Right renal cortex interstitium (tissue), 3 donors: ENCODE data around the gene ATP5PD. TPM values are rescaled to one million over a fixed set of nuclear protein-coding genes. Genes with fewer than 3 reads are reported as not detected.
"Not testable (repeated sequence)": the region's sequence is repeated elsewhere in the genome, so short reads cannot be mapped to it uniquely, and the experiment has no call there.

Source experiments
- DNase-seq, 3 donors: peaks; one replicate each; pipeline ENCODE4 v3.0.0-alpha.2; 2013; ENCODE audit warnings: low read depth in 3 of 3, low spot score in 2 of 3
- polyA plus RNA-seq, 3 donors: library from polyadenylated mRNA; unstranded; fragments of 120-200 nt; gene quantifications; one replicate each; pipeline ENCODE4 v1.2.1, GENCODE V29; 2013; ENCODE audit not compliant: insufficient read length in 3 of 3

The ATP5PD gene
- polyA plus RNA-seq, 3 donors, result 344 to 358 (median 352) TPM

GRCh38 chr17:75077496-75078283 lies 30.9 kb upstream of the ATP5PD start:
- DNase-seq, result no peak

GRCh38 chr17:75077072-75077495 lies 30.3 kb upstream of the ATP5PD start:
- DNase-seq, result no peak

DNA sequence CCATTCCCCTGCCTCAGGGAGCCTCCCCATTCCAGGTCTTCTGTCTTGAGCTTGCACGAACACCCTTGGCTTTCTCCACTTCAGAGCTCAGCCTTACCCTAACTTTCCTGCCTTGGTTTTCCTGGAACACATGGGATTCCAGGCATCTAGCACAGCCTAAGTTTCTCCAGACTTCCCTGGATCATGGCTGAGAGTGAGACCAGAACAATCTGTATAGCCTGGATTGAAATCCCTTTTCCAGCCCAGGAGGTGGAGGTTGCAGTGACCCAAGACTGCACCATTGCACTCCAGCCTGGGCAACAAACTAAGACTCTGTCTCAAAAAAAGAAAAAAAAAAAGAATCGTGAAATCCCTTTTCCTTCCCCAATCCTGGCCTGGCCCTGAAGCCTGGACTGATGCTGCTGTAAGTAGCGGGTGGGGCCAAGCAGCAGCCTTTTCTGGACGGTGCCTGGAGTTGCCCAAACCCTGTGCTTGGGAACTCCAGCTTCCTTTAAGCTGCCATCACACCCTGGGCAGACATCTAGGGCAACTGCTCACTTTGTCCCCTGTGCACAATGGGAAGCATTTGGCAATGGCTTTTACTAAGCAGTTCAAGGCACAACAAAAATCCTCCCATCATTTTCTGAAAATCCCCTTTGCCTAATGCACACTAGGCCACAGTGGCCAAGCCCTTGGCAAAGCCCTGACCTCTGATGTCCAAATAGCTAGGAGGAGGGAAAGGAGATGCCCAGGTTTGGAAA lies 29.0 kb upstream of the ATP5PD start:
- no peak for DNase-seq

GRCh38 chr17:75074532-75074931 lies 27.8 kb upstream of the ATP5PD start:
- no peak for DNase-seq

DNA sequence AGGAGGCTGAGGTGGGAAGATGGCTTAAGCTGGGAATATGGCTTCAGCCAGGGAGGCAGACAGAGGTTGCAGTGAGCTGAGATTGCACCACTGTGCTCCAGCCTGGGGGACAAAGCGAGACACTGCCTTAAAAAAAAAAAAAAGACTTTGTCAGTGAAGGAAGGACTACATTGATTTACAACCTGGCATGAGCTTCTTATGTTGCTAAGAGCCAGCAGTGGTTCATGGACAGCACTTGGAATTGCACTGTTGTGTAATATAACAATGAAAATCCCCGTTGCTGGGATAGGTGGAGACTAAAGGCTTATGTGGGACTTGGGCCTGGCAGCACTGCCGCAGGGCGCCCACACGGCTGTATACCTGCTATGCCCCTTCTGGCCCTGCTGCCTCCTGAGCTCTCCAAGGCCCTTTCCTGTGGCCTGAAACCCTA lies 26.9 kb upstream of the ATP5PD start:
- DNase-seq, result no peak

DNA sequence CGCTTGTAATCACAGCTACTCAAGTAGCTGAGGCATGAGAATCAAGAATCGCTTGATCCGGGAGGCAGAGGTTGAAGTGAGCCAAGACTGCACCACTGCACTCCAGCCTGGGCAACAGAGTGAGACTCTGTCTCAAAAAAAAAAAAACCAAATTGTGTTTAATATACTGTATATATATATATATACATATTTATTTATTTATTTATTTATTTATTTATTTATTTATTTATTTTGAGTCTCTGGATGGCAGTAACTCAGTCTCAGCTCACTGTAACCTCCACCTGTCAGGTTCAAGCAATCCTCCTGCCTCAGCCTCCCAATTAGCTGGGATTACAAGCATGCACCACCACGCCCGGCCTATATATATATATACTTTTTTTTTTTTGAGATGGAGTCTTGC lies 26.1 kb upstream of the ATP5PD start:
- DNase-seq, result not testable (repeated sequence)

DNA sequence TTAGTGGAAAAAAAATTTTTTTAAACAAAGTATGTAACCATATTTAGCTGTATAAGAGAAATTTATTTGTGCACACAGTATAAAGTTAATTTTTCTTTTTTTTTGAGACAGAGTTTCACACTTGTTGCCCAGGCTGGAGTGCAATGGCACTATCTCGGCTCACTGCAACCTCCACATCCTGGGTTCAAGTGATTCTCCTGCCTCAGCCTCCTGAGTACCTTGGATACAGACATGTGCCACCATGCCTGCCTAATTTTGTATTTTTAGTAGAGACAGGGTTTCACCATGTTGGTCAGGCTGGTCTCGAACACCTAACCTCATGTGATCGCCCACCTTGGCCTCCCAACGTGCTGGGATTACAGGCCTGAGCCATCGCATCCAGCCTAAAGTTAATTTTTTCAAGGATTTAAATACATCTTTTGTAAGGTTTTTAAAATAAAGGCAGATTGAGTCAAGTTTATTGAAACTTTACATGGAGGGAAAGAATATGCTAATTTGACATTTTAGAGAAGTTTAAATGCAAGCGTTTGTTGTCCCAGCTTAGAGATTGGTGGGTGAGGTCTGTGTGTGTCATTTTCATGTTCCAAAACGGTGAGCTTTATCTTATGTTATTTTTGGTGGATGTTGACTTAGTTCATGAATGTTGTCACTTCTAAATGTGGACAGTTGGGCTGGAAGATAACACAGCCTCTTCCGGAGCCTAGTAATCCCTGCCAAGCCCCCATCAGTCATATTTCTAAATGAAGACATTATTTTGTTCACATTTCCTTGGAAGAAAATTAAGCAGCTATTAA lies 24.9 kb upstream of the ATP5PD start:
- DNase-seq, result not testable (repeated sequence)

DNA sequence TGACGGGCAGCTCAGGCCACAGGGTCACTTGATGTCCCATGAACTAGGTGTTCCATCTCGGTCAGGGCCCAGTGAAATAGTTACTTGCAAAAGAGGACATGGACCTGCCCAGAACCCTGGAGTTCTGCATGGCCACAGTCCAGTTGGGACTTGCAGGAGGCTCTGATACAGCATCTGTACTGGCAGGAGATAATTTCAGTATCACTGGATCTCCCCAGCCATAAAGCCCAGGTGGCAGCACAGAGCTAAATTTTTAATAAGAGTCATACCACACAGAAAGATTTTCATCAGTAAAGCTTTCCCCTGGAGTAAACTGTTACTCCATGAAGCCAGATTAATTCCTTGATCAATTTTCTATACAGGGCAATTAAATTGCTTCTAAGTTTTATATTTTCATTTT lies 23.0 kb upstream of the ATP5PD start:
- no peak for DNase-seq

GRCh38 chr17:75068750-75069149 lies 22.0 kb upstream of the ATP5PD start:
- no peak for DNase-seq

GRCh38 chr17:75067856-75068255 lies 21.1 kb upstream of the ATP5PD start:
- DNase-seq, result no peak

DNA sequence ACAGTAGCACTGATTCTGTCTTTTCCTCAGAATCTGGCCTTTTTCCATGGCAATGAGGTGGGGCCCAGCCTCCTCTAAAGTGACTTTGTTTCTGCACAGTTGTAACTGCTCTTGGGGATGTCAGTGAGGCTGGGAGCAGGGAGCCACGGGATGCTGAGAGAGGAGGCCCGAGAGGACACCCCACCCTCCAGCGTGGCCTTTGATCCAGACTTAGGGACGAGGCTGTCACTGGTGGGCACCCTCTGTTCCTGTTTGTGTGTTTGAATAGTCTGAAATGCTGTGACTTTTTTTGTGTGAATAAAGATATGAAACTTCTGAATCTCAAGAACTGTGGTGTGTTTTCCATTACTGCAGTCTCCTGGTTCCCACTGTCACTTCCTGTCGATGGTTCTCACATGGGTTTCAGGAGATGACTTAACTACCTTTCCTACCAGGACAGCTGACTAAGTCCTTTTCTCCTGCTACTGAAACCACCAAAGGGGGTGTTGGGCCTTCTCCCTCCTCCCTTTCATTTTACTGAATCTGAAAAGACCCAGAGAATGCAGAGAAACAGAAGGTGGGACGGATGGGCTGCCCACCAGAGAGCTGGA lies 18.9 kb upstream of the ATP5PD start:
- DNase-seq, result no peak

GRCh38 chr17:75064867-75065561 lies 18.2 kb upstream of the ATP5PD start:
- DNase-seq, result no peak

GRCh38 chr17:75064460-75064859 lies 17.7 kb upstream of the ATP5PD start:
- DNase-seq, result no peak

- no peak for DNase-seq
Observed at GRCh38 chr17:75064040-75064439, 17.3 kb upstream of the ATP5PD start.

GRCh38 chr17:75063626-75064025 lies 16.9 kb upstream of the ATP5PD start:
- no peak for DNase-seq

- no peak for DNase-seq
Observed at GRCh38 chr17:75063201-75063600, 16.4 kb upstream of the ATP5PD start.

DNA sequence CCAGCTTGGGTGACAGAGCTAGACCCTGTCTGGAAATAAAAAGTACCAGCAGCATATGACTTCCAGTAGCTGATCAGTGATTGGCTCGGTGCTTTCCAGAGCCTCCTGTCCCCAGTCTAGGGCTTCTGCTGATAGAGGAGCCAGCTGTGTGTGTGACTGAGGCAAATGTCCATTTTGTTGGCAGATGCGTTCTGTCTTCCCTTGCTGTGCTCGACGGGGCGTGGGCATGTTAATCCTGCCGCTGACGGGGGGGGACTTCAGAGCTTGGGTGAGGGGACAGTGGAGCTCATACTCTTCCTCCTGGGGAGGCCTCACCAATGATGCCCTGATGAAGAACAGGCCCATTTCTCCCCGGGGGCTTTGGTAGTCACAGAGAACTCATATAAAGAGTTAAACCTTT lies 14.8 kb upstream of the ATP5PD start:
- DNase-seq, result no peak

DNA sequence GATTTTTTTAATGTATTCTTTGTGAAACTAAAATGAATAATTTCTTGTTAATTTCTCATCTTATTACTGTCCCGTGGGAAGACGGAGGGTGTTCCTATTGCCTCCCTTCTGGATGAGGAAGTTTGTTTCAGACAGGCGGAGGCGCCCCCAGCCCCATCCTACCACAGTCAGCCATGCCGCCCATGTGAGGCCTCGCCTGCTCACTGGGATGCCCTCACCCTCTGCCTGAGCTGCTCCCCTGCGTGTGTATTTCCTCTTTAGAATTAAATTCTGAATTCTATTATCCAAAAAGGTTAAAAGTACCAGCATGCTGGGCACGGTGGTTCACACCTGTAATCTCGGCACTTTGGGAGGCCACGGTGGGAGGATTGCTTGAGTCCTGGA lies 14.3 kb upstream of the ATP5PD start:
- DNase-seq, result no peak

DNA sequence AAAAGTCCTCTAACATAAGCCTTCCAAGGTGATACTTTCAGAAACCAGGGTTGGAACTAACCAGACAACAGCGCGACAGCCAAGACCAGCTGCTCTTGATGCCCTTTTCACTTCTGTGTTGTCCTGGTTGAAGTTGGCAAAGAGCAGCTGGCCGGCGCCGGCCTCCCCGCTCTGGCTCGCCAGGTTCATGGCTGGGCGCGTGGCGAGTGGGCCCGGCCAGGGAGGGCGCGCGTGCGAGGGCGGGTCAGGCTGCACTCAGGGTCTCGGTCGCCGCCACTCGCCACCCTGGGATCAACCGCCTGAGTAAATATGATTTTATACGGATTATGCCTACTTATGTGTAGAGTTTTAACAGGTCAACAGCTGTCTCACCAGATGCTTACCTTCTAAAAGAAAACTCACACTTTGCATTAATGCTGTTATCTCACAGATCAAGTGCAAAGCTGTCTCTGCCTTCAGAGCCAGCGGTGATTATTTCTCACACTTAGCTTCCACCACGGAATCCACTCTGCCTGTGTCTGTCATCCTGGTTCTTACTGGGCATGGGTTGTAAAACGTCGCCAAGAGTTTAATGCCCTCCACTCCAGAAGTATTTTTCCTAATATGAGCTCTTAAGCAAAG lies 13.8 kb upstream of the ATP5PD start:
- no peak for DNase-seq
